Effector memory CD8-positive, alpha-beta T cell (primary cell): ENCODE data around the gene NCOA1.
"Not testable (repeated sequence)": the region's sequence is repeated elsewhere in the genome, so short reads cannot be mapped to it uniquely, and the experiment has no call there.

Source experiments
- ATAC-seq: fragments of 150-1000 bp; cut with Tn5 transposase; replicated peaks from 2 replicates; pipeline ENCODE4 v1.10.0; 2021; ENCODE audit warnings: mild to moderate bottlenecking, moderate library complexity
- DNase-seq, 3 experiments: peaks; one replicate each; pipeline ENCODE4 v3.0.0; 2021
- H3K27ac Mint-ChIP-seq, 2 donors: one replicate each; pipeline ENCODE4 v1.8.0; 2022; ENCODE audit warnings: mild to moderate bottlenecking in 2 of 2, mixed read lengths in 2 of 2, moderate library complexity in 2 of 2
- H3K27me3 Mint-ChIP-seq, 2 donors: one replicate each; pipeline ENCODE4 v1.8.0; 2022; ENCODE audit warnings: mixed read lengths in 2 of 2
- H3K36me3 Mint-ChIP-seq: one replicate; pipeline ENCODE4 v1.8.0; 2022; ENCODE audit warnings: mild to moderate bottlenecking, moderate library complexity, mixed read lengths; ENCODE audit not compliant: insufficient read depth
- H3K4me1 Mint-ChIP-seq, 2 donors: one replicate each; pipeline ENCODE4 v1.8.0; 2022; ENCODE audit warnings: low read depth in 2 of 2, mixed read lengths in 2 of 2
- H3K4me3 Mint-ChIP-seq, 2 donors: one replicate each; pipeline ENCODE4 v1.8.0; 2022; ENCODE audit warnings: mild to moderate bottlenecking in 2 of 2, mixed read lengths in 2 of 2, moderate library complexity in 2 of 2
- H3K9me3 Mint-ChIP-seq, 2 donors: one replicate each; pipeline ENCODE4 v1.8.0; 2022; ENCODE audit warnings: mixed read lengths in 2 of 2

NCOA1 gene

GRCh38 chr2:24463271-24463670 lies 27.8 kb upstream of the NCOA1 start:
- H3K4me3 Mint-ChIP-seq = no peak overlapping the region
- ATAC-seq (no peak), DNase-seq (no peak)
- no peaks in the 10 kb centered on the region for H3K9me3 Mint-ChIP-seq
- H3K27ac Mint-ChIP-seq = no peak overlapping the region
- peaks cover 4% of the 10 kb centered on the region for H3K36me3 Mint-ChIP-seq
- no peaks in the 10 kb centered on the region for H3K4me1 Mint-ChIP-seq
- peaks cover 0 to 8% of the 10 kb centered on the region in 2 donors for H3K27me3 Mint-ChIP-seq

- ATAC-seq (no peak), DNase-seq (no peak)
- no peak overlapping the region for H3K4me3 Mint-ChIP-seq
- no peaks in the 10 kb centered on the region for H3K9me3 Mint-ChIP-seq
- H3K36me3 Mint-ChIP-seq = peaks cover 4% of the 10 kb centered on the region
- peaks cover 0 to 15% of the 10 kb centered on the region in 2 donors for H3K27me3 Mint-ChIP-seq
- no peak overlapping the region for H3K27ac Mint-ChIP-seq
- no peaks in the 10 kb centered on the region for H3K4me1 Mint-ChIP-seq
Measured at GRCh38 chr2:24466871-24467870, 23.9 kb upstream of the NCOA1 start.

- H3K4me3 Mint-ChIP-seq, H3K36me3 Mint-ChIP-seq: not testable (repeated sequence)
Measured at GRCh38 chr2:24468453-24468852, 22.6 kb upstream of the NCOA1 start.

GRCh38 chr2:24469148-24469650 lies 21.9 kb upstream of the NCOA1 start:
- H3K4me3 Mint-ChIP-seq = no peak overlapping the region
- no peak overlapping the region for H3K27ac Mint-ChIP-seq
- peaks cover 0 to 15% of the 10 kb centered on the region in 2 donors for H3K27me3 Mint-ChIP-seq
- ATAC-seq (no peak), DNase-seq (no peak)
- peaks cover under 1% of the 10 kb centered on the region for H3K36me3 Mint-ChIP-seq
- no peaks in the 10 kb centered on the region for H3K9me3 Mint-ChIP-seq
- no peaks in the 10 kb centered on the region for H3K4me1 Mint-ChIP-seq

More at GRCh38 chr2:24468453-24468852, 22.6 kb upstream of the NCOA1 start:
- not testable (repeated sequence) for H3K27ac Mint-ChIP-seq, H3K4me1 Mint-ChIP-seq, DNase-seq, H3K9me3 Mint-ChIP-seq, ATAC-seq
- H3K27me3 Mint-ChIP-seq = peaks cover 0 to 15% of the 10 kb centered on the region in 2 donors

GRCh38 chr2:24471662-24472061 lies 19.4 kb upstream of the NCOA1 start:
- DNase-seq (no peak), ATAC-seq (peak; percentile 51)
- H3K27me3 Mint-ChIP-seq = peaks cover 0 to 14% of the 10 kb centered on the region in 2 donors
- H3K4me3 Mint-ChIP-seq = no peak overlapping the region
- H3K27ac Mint-ChIP-seq = no peak overlapping the region
- no peaks in the 10 kb centered on the region for H3K4me1 Mint-ChIP-seq
- no peaks in the 10 kb centered on the region for H3K36me3 Mint-ChIP-seq
- H3K9me3 Mint-ChIP-seq = no peaks in the 10 kb centered on the region

- DNase-seq (no peak), ATAC-seq (no peak)
- peaks cover 0 to 7% of the 10 kb centered on the region in 2 donors for H3K27me3 Mint-ChIP-seq
- H3K4me1 Mint-ChIP-seq = peaks cover 0 to 2% of the 10 kb centered on the region in 2 donors
- no peaks in the 10 kb centered on the region for H3K9me3 Mint-ChIP-seq
- H3K4me3 Mint-ChIP-seq = no peak overlapping the region
- no peaks in the 10 kb centered on the region for H3K36me3 Mint-ChIP-seq
- H3K27ac Mint-ChIP-seq = no peak overlapping the region
Measured at GRCh38 chr2:24472416-24472815, 18.6 kb upstream of the NCOA1 start.

GRCh38 chr2:24473626-24474025 lies 17.4 kb upstream of the NCOA1 start:
- peaks cover 0 to 2% of the 10 kb centered on the region in 2 donors for H3K4me1 Mint-ChIP-seq
- ATAC-seq (no peak), DNase-seq (no peak)
- no peak overlapping the region for H3K27ac Mint-ChIP-seq
- peaks cover 0 to 4% of the 10 kb centered on the region in 2 donors for H3K27me3 Mint-ChIP-seq
- no peaks in the 10 kb centered on the region for H3K9me3 Mint-ChIP-seq
- H3K36me3 Mint-ChIP-seq = no peaks in the 10 kb centered on the region
- H3K4me3 Mint-ChIP-seq = no peak overlapping the region

GRCh38 chr2:24474053-24474452 lies 17.0 kb upstream of the NCOA1 start:
- DNase-seq (no peak), ATAC-seq (no peak)
- no peak overlapping the region for H3K27ac Mint-ChIP-seq
- no peaks in the 10 kb centered on the region for H3K9me3 Mint-ChIP-seq
- peaks cover 0 to 2% of the 10 kb centered on the region in 2 donors for H3K4me1 Mint-ChIP-seq
- no peaks in the 10 kb centered on the region for H3K27me3 Mint-ChIP-seq
- no peaks in the 10 kb centered on the region for H3K36me3 Mint-ChIP-seq
- no peak overlapping the region for H3K4me3 Mint-ChIP-seq

- ATAC-seq (no peak), DNase-seq (no peak)
- Mint-ChIP-seq H3K4me1 (peaks cover 0 to 2% of the 10 kb centered on the region in 2 donors), H3K27me3 (peaks cover 0 to under 1% of the 10 kb centered on the region in 2 donors), H3K4me3 (no peak overlapping the region), H3K9me3 (peaks cover 0 to 3% of the 10 kb centered on the region in 2 donors), H3K36me3 (no peaks in the 10 kb centered on the region), H3K27ac (no peak overlapping the region)
Measured at GRCh38 chr2:24477229-24477628, 13.8 kb upstream of the NCOA1 start.

- Mint-ChIP-seq H3K4me3 (no peak overlapping the region), H3K27me3 (peaks cover 2 to 11% of the 10 kb centered on the region in 2 donors), H3K9me3 (peaks cover 0 to 3% of the 10 kb centered on the region in 2 donors), H3K36me3 (no peaks in the 10 kb centered on the region), H3K27ac (peak overlapping the region in 1 of 2 donors; percentile 39), H3K4me1 (peaks cover 0 to 2% of the 10 kb centered on the region in 2 donors)
- no peak for DNase-seq
- no peak for ATAC-seq
Measured at GRCh38 chr2:24478243-24478642, 12.8 kb upstream of the NCOA1 start.

GRCh38 chr2:24480245-24480644 lies 10.8 kb upstream of the NCOA1 start:
- DNase-seq (no peak), ATAC-seq (no peak)
- H3K4me3 Mint-ChIP-seq = no peak overlapping the region
- H3K9me3 Mint-ChIP-seq = peaks cover 0 to 3% of the 10 kb centered on the region in 2 donors
- H3K27ac Mint-ChIP-seq = no peak overlapping the region
- H3K27me3 Mint-ChIP-seq = peaks cover 4 to 16% of the 10 kb centered on the region in 2 donors
- no peaks in the 10 kb centered on the region for H3K36me3 Mint-ChIP-seq
- peaks cover 0 to 2% of the 10 kb centered on the region in 2 donors for H3K4me1 Mint-ChIP-seq

GRCh38 chr2:24482251-24482971 lies 8.6 kb upstream of the NCOA1 start:
- no peak for DNase-seq
- Mint-ChIP-seq H3K4me1 (no peaks in the 10 kb centered on the region), H3K36me3 (no peaks in the 10 kb centered on the region), H3K4me3 (no peak overlapping the region), H3K27ac (no peak overlapping the region), H3K9me3 (peaks cover 0 to 3% of the 10 kb centered on the region in 2 donors), H3K27me3 (peaks cover 4 to 16% of the 10 kb centered on the region in 2 donors)
- no peak for ATAC-seq

GRCh38 chr2:24482972-24483300 lies 8.1 kb upstream of the NCOA1 start:
- no peak for DNase-seq
- Mint-ChIP-seq H3K4me1 (no peaks in the 10 kb centered on the region), H3K27me3 (peaks cover 4 to 16% of the 10 kb centered on the region in 2 donors), H3K27ac (no peak overlapping the region), H3K36me3 (no peaks in the 10 kb centered on the region), H3K4me3 (no peak overlapping the region), H3K9me3 (peaks cover 0 to 3% of the 10 kb centered on the region in 2 donors)
- ATAC-seq = no peak
